HG03025 (cell line): ENCODE measurements around the gene ZNF43.
A peak's percentile ranks its signal among the peaks of the same experiment; 100 is the strongest.
"Not testable (repeated sequence)": the region's sequence is repeated elsewhere in the genome, so short reads cannot be mapped to it uniquely, and the experiment has no call there.

Experiments
- ATAC-seq: cut with Tn5 transposase; IDR thresholded peaks from one replicate; pipeline ENCODE4 v1.9.1; 2021; ENCODE audit warnings: mild to moderate bottlenecking, moderate library complexity; ENCODE audit not compliant: unreplicated experiment, low FRiP score

The ZNF43 gene

DNA sequence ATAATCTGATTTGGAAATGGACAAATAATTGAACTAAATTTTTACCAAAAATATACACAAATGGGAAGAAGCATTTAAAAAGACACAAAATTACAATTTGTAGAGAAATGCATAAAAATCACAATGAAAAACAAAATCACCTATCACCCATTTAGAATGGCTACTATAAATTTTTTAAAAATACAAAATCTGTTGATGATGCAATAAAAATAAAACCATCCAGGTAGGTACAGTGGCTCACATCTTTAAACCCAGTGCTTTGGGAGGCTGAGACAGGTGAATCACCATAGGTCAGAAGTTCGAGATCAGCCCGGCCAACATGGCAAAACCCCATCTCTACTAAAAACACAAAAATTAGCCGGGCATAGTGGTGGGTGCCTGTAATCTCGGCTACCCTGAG lies 23.5 kb downstream of the ZNF43 start:
- ATAC-seq, result no peak

DNA sequence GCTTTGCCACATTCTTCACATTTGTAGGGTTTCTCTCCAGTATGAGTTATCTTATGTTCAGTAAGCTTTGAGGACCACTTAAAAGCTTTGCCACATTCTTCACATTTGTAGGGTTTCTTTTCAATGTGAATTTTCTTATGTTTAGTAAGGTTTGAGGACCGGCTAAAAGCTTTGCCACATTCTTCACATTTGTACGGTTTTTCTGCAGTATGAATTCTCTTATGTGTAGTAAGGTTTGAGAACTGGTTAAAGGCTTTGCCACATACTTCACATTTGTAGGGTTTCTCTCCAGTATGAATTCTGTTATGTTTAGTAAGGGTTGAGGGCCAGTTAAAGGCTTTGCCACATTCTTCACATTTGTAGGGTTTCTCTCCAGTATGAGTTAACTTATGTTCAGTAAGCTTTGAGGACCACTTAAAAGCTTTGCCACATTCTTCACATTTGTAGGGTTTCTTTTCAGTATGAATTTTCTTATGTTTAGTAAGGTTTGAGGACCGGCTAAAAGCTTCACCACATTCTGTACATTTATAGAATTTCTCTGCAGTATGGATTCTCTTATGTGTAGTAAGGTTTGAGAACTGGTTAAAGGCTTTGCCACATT lies 27.5 kb downstream of the ZNF43 start:
- not testable (repeated sequence) for ATAC-seq

DNA sequence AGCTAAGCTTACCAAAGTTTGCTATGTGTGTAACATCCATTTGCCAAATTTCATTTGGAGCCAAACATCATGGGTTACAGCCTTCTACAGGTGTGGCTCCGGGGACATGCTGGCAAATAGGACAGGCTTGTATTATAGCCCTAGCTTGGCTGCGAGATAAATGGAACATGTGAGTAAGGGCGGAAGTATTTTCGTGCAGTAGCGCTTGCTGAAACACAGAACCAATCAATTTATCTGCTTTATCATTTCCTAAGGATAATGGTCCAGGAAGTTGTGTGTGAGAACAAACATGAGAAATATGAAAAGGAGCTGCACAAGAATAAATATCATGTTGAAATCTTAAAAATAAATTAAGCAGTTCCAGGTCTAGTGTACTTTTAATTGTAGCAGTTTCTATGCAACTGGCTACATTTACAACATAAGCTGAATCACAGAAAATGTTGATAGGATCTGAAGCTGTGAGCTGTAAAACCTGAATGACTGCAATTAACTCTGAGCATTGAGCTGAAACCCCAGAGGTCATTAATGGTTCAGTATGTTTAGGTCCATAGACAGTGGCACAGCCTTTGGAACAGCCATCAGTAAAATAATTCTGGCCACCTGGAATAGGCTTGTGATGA lies 46.4 kb downstream of the ZNF43 start:
- ATAC-seq, result no peak

DNA sequence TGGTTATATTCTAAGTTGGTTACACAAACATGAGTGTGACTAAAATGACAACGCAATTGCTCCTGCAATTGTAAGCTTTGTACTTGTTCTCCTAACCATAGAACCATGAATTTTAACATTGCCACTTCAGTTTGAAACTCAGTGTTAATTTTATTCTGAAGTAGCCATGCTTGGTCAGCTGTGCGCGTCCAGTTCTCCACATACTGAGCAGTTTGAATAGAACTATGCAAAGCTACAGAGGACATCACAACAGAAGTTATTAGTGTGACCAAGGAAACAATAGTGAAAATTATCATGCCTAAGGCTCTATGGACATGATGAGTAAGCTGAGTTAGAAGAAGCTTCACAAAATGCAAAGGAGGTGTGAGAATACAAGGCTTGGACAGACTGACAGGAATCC lies 49.0 kb downstream of the ZNF43 start:
- ATAC-seq, result no peak

DNA sequence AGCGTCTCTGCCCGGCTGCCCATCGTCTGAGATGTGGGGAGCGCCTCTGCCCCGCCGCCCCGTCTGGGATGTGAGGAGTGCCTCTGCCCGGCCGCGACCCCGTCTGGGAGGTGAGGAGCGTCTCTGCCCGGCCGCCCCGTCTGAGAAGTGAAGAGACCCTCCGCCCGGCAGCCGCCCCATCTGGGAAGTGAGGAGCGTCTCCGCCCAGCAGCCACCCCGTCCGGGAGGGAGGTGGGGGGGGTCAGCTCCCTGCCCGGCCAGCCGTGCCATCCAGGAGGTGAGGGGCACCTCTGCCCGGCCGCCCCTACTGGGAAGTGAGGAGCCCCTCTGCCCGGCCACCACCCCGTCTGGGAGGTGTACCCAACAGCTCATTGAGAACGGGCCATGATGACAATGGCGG lies 60.2 kb downstream of the ZNF43 start:
- not testable (repeated sequence) for ATAC-seq

DNA sequence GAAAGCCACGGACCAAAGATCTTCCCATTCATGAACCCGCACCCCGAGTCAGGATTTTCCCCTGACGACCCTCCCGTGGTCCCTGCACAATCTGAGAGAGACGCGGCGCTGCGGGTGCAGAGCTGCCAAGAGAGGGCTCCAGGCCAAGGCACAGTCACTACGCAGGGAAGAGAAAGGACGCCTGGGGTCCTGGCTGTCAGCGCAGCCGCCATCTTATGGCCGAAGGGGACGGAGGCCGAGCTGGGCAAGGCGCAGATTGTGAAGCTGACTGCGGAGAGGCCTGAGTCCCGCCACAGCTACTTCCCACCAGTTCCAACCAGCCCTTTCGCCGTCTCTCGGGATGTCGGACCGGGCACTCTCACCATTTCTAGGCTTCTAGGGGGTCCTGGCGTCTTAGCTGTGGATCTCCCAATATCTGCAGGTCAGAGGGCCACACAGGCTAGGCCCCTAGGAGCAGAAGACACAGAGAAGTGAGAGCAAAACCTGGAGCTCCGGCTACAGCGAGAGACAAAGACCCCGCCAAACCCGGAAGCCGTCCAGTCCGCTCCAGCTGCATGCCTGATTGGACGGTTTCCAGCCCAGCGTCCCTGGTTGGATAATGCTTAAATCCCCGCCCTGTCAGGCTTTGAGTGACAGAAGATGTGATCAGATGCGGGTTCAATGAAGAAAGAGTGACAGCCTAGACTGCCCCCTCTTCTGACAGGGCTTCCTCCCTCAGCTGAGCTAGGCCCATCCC lies 68.7 kb downstream of the ZNF43 start, which contains the start of gene ZNF100:
Gene ZNF100 (minus strand): TSS at position 515 of the 736 bp plus-strand sequence. CDS start 150 bp downstream, at position 365.
- ATAC-seq, result peak; percentile 90

DNA sequence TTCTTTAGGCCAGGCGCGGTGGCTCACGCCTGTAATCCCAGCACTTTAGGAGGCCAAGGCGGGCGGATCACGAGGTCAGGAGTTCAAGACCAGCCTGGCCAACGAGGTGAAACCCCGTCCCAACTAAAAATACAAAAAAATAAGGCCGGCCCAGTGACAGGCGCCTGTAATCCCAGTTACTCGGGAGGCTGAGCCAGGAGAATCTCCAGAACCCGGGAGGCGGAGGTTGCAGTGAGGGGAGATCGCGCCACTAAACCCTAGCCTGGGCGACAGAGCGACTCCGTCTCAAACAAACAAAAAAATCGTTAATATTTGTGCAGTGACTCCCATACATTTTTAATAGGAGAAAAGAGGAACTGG lies 69.3 kb downstream of the ZNF43 start:
- not testable (repeated sequence) for ATAC-seq

DNA sequence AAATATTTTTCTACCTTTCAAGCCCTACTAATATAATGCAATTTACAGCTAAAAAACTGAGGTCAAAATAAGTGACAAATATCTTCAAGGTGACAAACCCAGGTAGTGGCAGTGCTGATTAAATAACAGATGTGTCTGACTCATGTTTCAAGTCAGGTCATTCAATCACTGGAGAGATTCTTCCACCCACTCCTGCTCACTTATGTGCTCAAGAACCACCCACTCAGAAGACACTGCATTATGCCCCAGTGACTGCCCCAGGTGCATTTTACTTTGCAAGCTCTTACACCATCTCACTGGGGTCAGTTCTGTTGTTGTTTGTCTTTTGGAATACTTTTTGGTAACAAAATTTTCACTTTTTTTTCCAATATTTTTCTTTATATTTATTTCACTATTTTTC lies 70.8 kb downstream of the ZNF43 start:
- ATAC-seq, result no peak

DNA sequence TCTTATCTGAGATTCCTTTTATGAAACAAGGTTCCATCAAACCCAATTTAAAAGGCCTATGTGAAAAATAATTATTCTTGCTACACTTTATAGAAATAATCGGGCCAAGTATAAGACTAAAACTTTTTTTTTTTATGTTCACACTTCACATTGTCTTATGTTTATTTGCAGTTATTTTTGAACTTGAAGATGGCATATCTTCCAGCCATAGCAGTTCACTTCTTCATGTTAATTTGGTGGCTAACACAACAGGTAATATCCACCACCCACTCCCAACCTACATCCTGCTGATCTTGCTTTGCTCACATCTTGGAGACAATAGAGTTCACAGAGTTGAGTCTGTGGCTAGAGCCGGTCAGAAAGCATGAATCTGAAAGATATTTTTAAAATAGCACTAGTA lies 74.4 kb downstream of the ZNF43 start:
- not testable (repeated sequence) for ATAC-seq

DNA sequence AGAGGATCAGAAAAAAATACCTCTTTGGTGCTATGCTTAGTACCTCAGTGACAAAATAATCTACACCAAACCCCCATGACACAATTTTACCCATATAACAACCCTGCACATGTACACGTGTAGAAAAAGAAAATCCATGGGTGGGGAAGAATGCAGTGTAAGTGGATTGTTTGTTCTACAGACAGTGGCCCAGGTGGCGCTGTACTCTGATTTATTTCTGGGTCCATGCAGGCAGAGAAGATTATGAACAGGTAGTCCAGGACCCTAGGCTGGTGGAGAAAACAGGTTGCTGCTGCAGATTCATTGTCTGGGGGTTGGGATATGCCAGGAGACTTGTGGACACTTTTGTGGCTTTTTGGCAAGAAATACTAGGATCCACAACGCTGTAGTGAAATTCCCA lies 77.7 kb downstream of the ZNF43 start:
- ATAC-seq, result no peak

DNA sequence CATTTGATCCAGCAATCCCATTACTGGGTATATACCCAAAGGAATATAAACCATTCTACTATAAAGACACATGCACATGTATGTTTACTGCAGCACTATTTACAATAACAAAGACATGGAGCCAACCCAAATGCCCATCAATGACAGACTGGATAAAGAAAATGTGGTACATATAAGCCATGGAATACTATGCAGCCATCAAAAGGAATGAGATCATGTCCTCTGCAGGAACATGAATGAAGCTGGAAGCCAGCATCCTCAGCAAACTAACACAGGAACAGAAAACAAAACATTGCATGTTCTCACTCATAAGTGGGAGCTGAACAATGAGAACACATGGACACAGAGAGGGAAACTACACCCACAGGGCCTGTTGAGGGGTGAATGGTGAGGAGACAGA lies 80.4 kb downstream of the ZNF43 start:
- ATAC-seq, result not testable (repeated sequence)
